Large intestine (tissue), 3 donors: ENCODE data around the gene SLC45A1. TPM values are rescaled to one million over a fixed set of nuclear protein-coding genes. Genes with fewer than 3 reads are reported as not detected.

Experiments
- DNase-seq, 2 donors: peaks; one replicate each; pipeline versions ENCODE4 v3.0.0 to v3.0.0-alpha.2; 2013
- H3K27ac ChIP-seq: one replicate; pipeline ENCODE4 v1.5.1; 2013; ENCODE audit warnings: low read length
- H3K27me3 ChIP-seq: 2 replicates; pipeline ENCODE4 v1.6.1; 2013; ENCODE audit warnings: low read length; ENCODE audit not compliant: control insufficient read depth, insufficient read depth
- H3K36me3 ChIP-seq: 2 replicates; pipeline ENCODE4 v1.6.1; 2013; ENCODE audit warnings: low read length; ENCODE audit not compliant: control insufficient read depth, insufficient read depth
- H3K4me1 ChIP-seq: one replicate; pipeline ENCODE4 v1.6.1; 2013; ENCODE audit warnings: low read length; ENCODE audit not compliant: control insufficient read depth, insufficient read depth
- H3K4me3 ChIP-seq: one replicate; pipeline ENCODE4 v1.5.1; 2013; ENCODE audit warnings: low read length
- H3K9me3 ChIP-seq: one replicate; pipeline ENCODE4 v1.6.1; 2013; ENCODE audit warnings: mild to moderate bottlenecking, low read depth, low read length, moderate library complexity; ENCODE audit not compliant: control insufficient read depth
- WGBS: methylation state at CpG from one replicate; pipeline ENCODE4 v1.1.5; 2013; ENCODE audit warnings: low lambda C conversion rate; ENCODE audit not compliant: insufficient coverage; 5-methylcytosine and 5-hydroxymethylcytosine counted together
- polyA plus RNA-seq: library from polyadenylated mRNA; unstranded; fragments of 120-200 nt; gene quantifications from one replicate; pipeline ENCODE4 v1.2.1, GENCODE V29; 2013

Gene SLC45A1
- polyA plus RNA-seq, 1 donor: 2.0 TPM

- H3K4me3 ChIP-seq: no peak overlapping the region
- no peaks in the 10 kb centered on the region for H3K36me3 ChIP-seq
- no peak for DNase-seq
- no peaks in the 10 kb centered on the region for H3K27me3 ChIP-seq
- H3K9me3 ChIP-seq: no peaks in the 10 kb centered on the region
- H3K4me1 ChIP-seq: no peaks in the 10 kb centered on the region
- no peak overlapping the region for H3K27ac ChIP-seq
- WGBS: no CpG with 5 or more reads among the region's 4 CpGs
Measured at GRCh38 chr1:8307628-8308027, 10.3 kb upstream of the SLC45A1 start.

GRCh38 chr1:8311068-8311718 lies 6.7 kb upstream of the SLC45A1 start:
- Histone ChIP-seq H3K27me3 (no peaks in the 10 kb centered on the region), H3K4me1 (peaks cover 31% of the 10 kb centered on the region), H3K9me3 (no peaks in the 10 kb centered on the region), H3K27ac (no peak overlapping the region), H3K36me3 (no peaks in the 10 kb centered on the region), H3K4me3 (no peak overlapping the region)
- no peak for DNase-seq
- no CpG with 5 or more reads among the region's 1 CpG for WGBS

GRCh38 chr1:8312235-8313218 lies 5.4 kb upstream of the SLC45A1 start:
- peak in 1 of 2 donors; percentile 29 for DNase-seq

GRCh38 chr1:8313231-8313630 lies 4.7 kb upstream of the SLC45A1 start:
- DNase-seq: peak in 1 of 2 donors; percentile 60
- H3K27ac ChIP-seq: no peak overlapping the region
- H3K27me3 ChIP-seq: peaks cover 3% of the 10 kb centered on the region
- peaks cover 38% of the 10 kb centered on the region for H3K4me1 ChIP-seq
- H3K9me3 ChIP-seq: peaks cover 2% of the 10 kb centered on the region
- no peak overlapping the region for H3K4me3 ChIP-seq
- WGBS: no CpG with 5 or more reads among the region's 6 CpGs
- H3K36me3 ChIP-seq: no peaks in the 10 kb centered on the region

More at GRCh38 chr1:8312235-8313218, 5.4 kb upstream of the SLC45A1 start:
- Histone ChIP-seq H3K9me3 (peaks cover 1% of the 10 kb centered on the region), H3K27ac (no peak overlapping the region), H3K4me1 (peaks cover 37% of the 10 kb centered on the region), H3K4me3 (no peak overlapping the region), H3K27me3 (peaks cover under 1% of the 10 kb centered on the region), H3K36me3 (no peaks in the 10 kb centered on the region)
- WGBS: no CpG with 5 or more reads among the region's 17 CpGs

GRCh38 chr1:8314346-8315280 lies 3.3 kb upstream of the SLC45A1 start:
- H3K27me3 ChIP-seq: peaks cover 13% of the 10 kb centered on the region
- H3K4me3 ChIP-seq: no peak overlapping the region
- WGBS: no CpG with 5 or more reads among the region's 21 CpGs
- DNase-seq: peak; percentile 79 to 83
- no peaks in the 10 kb centered on the region for H3K36me3 ChIP-seq
- H3K4me1 ChIP-seq: peaks cover 42% of the 10 kb centered on the region
- peak overlapping the region; percentile 62 for H3K27ac ChIP-seq
- H3K9me3 ChIP-seq: peaks cover 2% of the 10 kb centered on the region

GRCh38 chr1:8315573-8316475 lies 2.1 kb upstream of the SLC45A1 start:
- H3K4me1 ChIP-seq: peaks cover 42% of the 10 kb centered on the region
- H3K27ac ChIP-seq: peak overlapping the region; percentile 62
- H3K27me3 ChIP-seq: peaks cover 15% of the 10 kb centered on the region
- H3K36me3 ChIP-seq: no peaks in the 10 kb centered on the region
- WGBS: 100% methylated on average over 1 of the region's 14 CpGs
- H3K4me3 ChIP-seq: no peak overlapping the region
- peak; percentile 79 to 90 for DNase-seq
- peaks cover 2% of the 10 kb centered on the region for H3K9me3 ChIP-seq

- no CpG with 5 or more reads among the region's 18 CpGs for WGBS
- peak overlapping the region; percentile 50 for H3K4me3 ChIP-seq
- no peaks in the 10 kb centered on the region for H3K36me3 ChIP-seq
- no peak for DNase-seq
- H3K9me3 ChIP-seq: peaks cover 2% of the 10 kb centered on the region
- H3K4me1 ChIP-seq: peaks cover 36% of the 10 kb centered on the region
- peaks cover 16% of the 10 kb centered on the region for H3K27me3 ChIP-seq
- H3K27ac ChIP-seq: no peak overlapping the region
Measured at GRCh38 chr1:8318436-8318835, 522 bp downstream of the SLC45A1 start.

- Histone ChIP-seq H3K9me3 (peaks cover 2% of the 10 kb centered on the region), H3K4me1 (peaks cover 6% of the 10 kb centered on the region), H3K36me3 (no peaks in the 10 kb centered on the region), H3K27me3 (peaks cover 16% of the 10 kb centered on the region), H3K27ac (no peak overlapping the region), H3K4me3 (no peak overlapping the region)
- no peak for DNase-seq
- WGBS: 90% methylated on average over 2 of the region's 3 CpGs
Measured at GRCh38 chr1:8321612-8322011, 3.7 kb downstream of the SLC45A1 start.

GRCh38 chr1:8323706-8324105 lies 5.8 kb downstream of the SLC45A1 start:
- WGBS: no CpG with 5 or more reads among the region's 11 CpGs
- Histone ChIP-seq H3K27me3 (peaks cover 9% of the 10 kb centered on the region), H3K4me3 (no peak overlapping the region), H3K4me1 (no peaks in the 10 kb centered on the region), H3K36me3 (no peaks in the 10 kb centered on the region), H3K9me3 (no peaks in the 10 kb centered on the region), H3K27ac (no peak overlapping the region)
- DNase-seq: no peak
